K562 (cell line): ENCODE data around the gene NBPF20. TPM values are rescaled to one million over a fixed set of nuclear protein-coding genes. Genes with fewer than 3 reads are reported as not detected.

ENCODE experiments used
- AFF1 ChIP-seq, 2 experiments: fragments of 450-650 bp; IDR thresholded peaks; 2 replicates each; pipeline ENCODE4 v1.6.1; 2018; ENCODE audit warnings: mild to moderate bottlenecking in 2 of 2, low read depth in 1 of 2; ENCODE audit not compliant: partially characterized antibody in 2 of 2
- GABPB2 ChIP-seq: fragments of 250-450 bp; sonication (Bioruptor Pico); conservative IDR thresholded peaks from 2 replicates; pipeline ENCODE4 v1.5.1; 2021; ENCODE audit warnings: mild to moderate bottlenecking
- GTF2E2 ChIP-seq: fragments of 200-800 bp; sonication (Bioruptor generic); IDR thresholded peaks from 2 replicates; pipeline ENCODE4 v1.6.1; 2016; ENCODE audit warnings: missing genetic modification characterization, missing compliant biosample characterization
- HOXB6 ChIP-seq: fragments of 250-450 bp; sonication (Bioruptor Pico); IDR thresholded peaks from 2 replicates; pipeline ENCODE4 v1.5.1; 2022; ENCODE audit warnings: mild to moderate bottlenecking, borderline replicate concordance
- MAFG ChIP-seq: fragments of 450-650 bp; conservative IDR thresholded peaks from 2 replicates; pipeline ENCODE4 v1.6.1; 2016; ENCODE audit warnings: missing genetic modification characterization, missing compliant biosample characterization
- MAFK ChIP-seq: IDR thresholded peaks from 2 replicates; pipeline ENCODE4 v1.6.1; 2011; ENCODE audit warnings: low read length, improper control_type of control experiment
- MEF2A ChIP-seq: IDR thresholded peaks from 2 replicates; pipeline ENCODE4 v1.6.1; 2011; ENCODE audit warnings: low read depth, mild to moderate bottlenecking, low read length, moderate library complexity; ENCODE audit not compliant: control insufficient read depth
- MXD1 ChIP-seq: fragments of 250-450 bp; sonication (Bioruptor Pico); IDR thresholded peaks from 2 replicates; pipeline ENCODE4 v1.8.0; 2021; ENCODE audit warnings: borderline replicate concordance, mild to moderate bottlenecking, moderate library complexity; ENCODE audit not compliant: poor library complexity, severe bottlenecking
- NFATC3 ChIP-seq: fragments of 450-650 bp; IDR thresholded peaks from 2 replicates; pipeline ENCODE4 v1.6.1; 2017; ENCODE audit warnings: mild to moderate bottlenecking
- PRDM10 ChIP-seq: fragments of 450-650 bp; IDR thresholded peaks from 2 replicates; pipeline ENCODE4 v1.6.1; 2018; ENCODE audit not compliant: partially characterized antibody
- RBFOX2 ChIP-seq: fragments of 200-400 bp; formaldehyde crosslinking; IDR thresholded peaks from 2 replicates; pipeline ENCODE4 v1.6.1; 2017; ENCODE audit warnings: low read depth, mild to moderate bottlenecking, low read length, moderate library complexity
- RFX1 ChIP-seq: fragments of 450-650 bp; IDR thresholded peaks from 2 replicates; pipeline ENCODE4 v1.6.1; 2016; ENCODE audit warnings: mild to moderate bottlenecking, moderate library complexity
- ZNF592 ChIP-seq: fragments of 450-650 bp; IDR thresholded peaks from 2 replicates; pipeline ENCODE4 v1.6.1; 2017; ENCODE audit warnings: antibody characterized with exemption, mild to moderate bottlenecking
- ZNF76 ChIP-seq: fragments of 250-450 bp; sonication (Bioruptor Pico); IDR thresholded peaks from 2 replicates; pipeline ENCODE4 v1.4.0; 2020; ENCODE audit warnings: mild to moderate bottlenecking, moderate library complexity, borderline replicate concordance
- polyA plus RNA-seq, 8 experiments: library from polyadenylated mRNA; depleted of rRNA in 4 of 8; stranded (reverse) in 5 of 8; unstranded in 3 of 8; fragments of >200 nt; fragmentation: Nextera tagmentation in 2 of 8; fragmentation: Illumina TruSeq in 1 of 8; extraction: Ambion mirVana in 2 of 8; extraction: Trizol in 1 of 8; gene quantifications; 2 replicates each; pipeline versions ENCODE4 v1.2.1 to v1.2.3, GENCODE V29; 2011 to 2014; ENCODE audit warnings: inconsistent platforms in 1 of 8, missing spikeins in 1 of 8
- total RNA-seq, 7 experiments: library from RNA; depleted of rRNA in 6 of 7; stranded (reverse); fragments of >200 nt in 6 of 7; fragmentation: Illumina TruSeq in 2 of 7; extraction: Trizol in 2 of 7; gene quantifications; 2 replicates each; pipeline versions ENCODE4 v1.2.1 to v1.2.3, GENCODE V29; 2011 to 2021; ENCODE audit warnings: low replicate concordance in 1 of 7

NBPF20 gene
- total and polyA plus RNA-seq, 9 of the 15 experiments (the other 6 are each of a cell fraction or from before 2014, with no cell fraction given): 0.38 to 2.7 (median 1.00) TPM

DNA sequence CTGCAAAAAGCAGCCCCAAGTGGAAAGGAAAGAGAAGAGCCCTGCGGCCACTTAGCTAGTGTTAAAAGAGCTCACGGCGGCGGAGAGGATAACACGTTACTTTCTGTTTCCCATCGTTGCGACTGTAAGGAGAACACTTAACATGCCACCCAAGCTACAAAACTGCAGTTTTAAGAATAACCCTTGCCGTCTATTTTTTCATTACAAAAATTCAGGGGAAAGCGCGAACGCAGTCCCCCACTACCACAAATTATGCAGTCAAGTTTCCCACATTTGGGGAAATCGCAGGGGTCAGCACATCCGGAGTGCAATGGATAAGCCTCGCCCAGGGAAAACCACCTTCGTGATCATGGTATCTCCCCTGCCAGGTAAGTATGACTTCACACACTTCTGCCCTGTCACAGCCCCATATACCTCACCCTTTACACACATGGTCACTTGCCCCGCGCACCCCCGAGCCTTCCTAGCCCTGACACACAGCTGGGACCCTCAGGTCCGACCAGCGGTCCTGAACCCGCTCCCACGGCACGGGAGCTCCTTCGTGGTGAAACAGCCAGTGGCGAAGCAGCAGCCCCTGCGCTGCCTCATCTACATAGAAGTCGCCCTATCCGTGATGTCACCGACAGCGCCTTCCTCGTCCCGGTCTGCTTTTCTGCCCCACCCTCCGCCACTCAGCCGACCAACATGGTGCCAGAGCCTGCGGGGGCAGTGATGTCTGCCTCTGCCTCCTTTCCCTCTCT lies 40.2 kb upstream of the NBPF20 start (continued):
- peak; percentile 63 for TF ChIP-seq RFX1
- peak; percentile 69 for TF ChIP-seq MAFG (tag)
- TF ChIP-seq HOXB6 (CRISPR knock-in tag): peak; percentile 80; the same call in 1 of the 2 replicates
- TF ChIP-seq PRDM10: peak; percentile 92
- peak; percentile 53; the same call in 1 of the 2 replicates for TF ChIP-seq MAFK
- 0 out of 2 replicates have a peak, but pooled peaks have one; percentile 12 for TF ChIP-seq ZNF76 (CRISPR knock-in tag)
- TF ChIP-seq AFF1 (IDR thresholded peaks at IDR 0.05; ENCODE audit: low read depth in 1 of 2, partially characterized antibody in 2 of 2): peak; percentile 81 to 96
- peak; percentile 72 for TF ChIP-seq NFATC3
- peak; percentile 31 for TF ChIP-seq MXD1 (CRISPR knock-in tag)
- TF ChIP-seq RBFOX2: peak; percentile 75
- peak; percentile 99 for TF ChIP-seq GTF2E2 (tag)
- peak; percentile 87 for TF ChIP-seq MEF2A
- peak; percentile 63 for TF ChIP-seq ZNF592
- peak; percentile 93 for TF ChIP-seq GABPB2 (CRISPR knock-in tag)
